ENCODE results near the gene LIX1. TPM values are rescaled to one million over a fixed set of nuclear protein-coding genes. Genes with fewer than 3 reads are reported as not detected.
A peak's percentile ranks its signal among the peaks of the same experiment; 100 is the strongest.
"Not testable (repeated sequence)": the region's sequence is repeated elsewhere in the genome, so short reads cannot be mapped to it uniquely, and the experiment has no call there.

Gene LIX1
- total RNA-seq, 1 experiment from 2014 or later: not detected

- DNase-seq (ENCODE audit: low spot score): no peak
Observed at GRCh38 chr5:97141539-97141938, 872 bp downstream of the LIX1 start.

- DNase-seq (ENCODE audit: low spot score): no peak
Observed at GRCh38 chr5:97141031-97141430, 1.4 kb downstream of the LIX1 start.

- DNase-seq (ENCODE audit: low spot score): not testable (repeated sequence)
Observed at GRCh38 chr5:97140250-97140649, 2.2 kb downstream of the LIX1 start.

- no peak for DNase-seq (ENCODE audit: low spot score)
Observed at GRCh38 chr5:97136475-97136874, 5.9 kb downstream of the LIX1 start.

GRCh38 chr5:97135868-97136267, 6.5 kb downstream of the LIX1 start:
- no peak for DNase-seq (ENCODE audit: low spot score)

DNA sequence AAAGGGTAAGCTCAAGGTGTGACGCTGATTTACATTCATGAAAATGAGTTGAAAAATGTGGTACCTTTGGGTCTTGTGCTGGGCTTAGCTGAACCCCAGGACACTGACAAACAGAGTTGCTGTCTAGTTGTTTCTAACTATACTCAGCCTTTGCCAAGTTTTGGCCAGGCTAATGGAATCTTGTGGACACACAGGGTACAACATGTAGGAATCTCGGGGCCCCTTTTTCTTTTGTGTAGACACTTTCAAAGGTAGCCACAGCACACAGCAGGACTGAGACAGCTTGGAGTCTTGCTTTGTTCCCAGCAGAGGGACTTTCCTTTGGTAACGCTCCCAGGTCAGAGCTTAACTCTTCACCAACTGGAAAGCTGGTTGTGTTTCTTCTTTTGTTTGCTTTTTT, 7.8 kb downstream of the LIX1 start:
- DNase-seq (ENCODE audit: low spot score): no peak

GRCh38 chr5:97133101-97133500, 9.3 kb downstream of the LIX1 start:
- DNase-seq (ENCODE audit: low spot score): no peak

- no peak for DNase-seq (ENCODE audit: low spot score)
Observed at GRCh38 chr5:97131921-97132320, 10.5 kb downstream of the LIX1 start.

GRCh38 chr5:97131139-97131710, 11.2 kb downstream of the LIX1 start:
- peak; percentile 47 for DNase-seq (ENCODE audit: low spot score)

- DNase-seq (ENCODE audit: low spot score): no peak
Observed at GRCh38 chr5:97127727-97128126, 14.7 kb downstream of the LIX1 start.

- DNase-seq (ENCODE audit: low spot score): no peak
Observed at GRCh38 chr5:97125125-97125683, 17.2 kb downstream of the LIX1 start.

GRCh38 chr5:97124335-97124734, 18.1 kb downstream of the LIX1 start:
- DNase-seq (ENCODE audit: low spot score): no peak

GRCh38 chr5:97121848-97122247, 20.6 kb downstream of the LIX1 start:
- no peak for DNase-seq (ENCODE audit: low spot score)

- DNase-seq (ENCODE audit: low spot score): no peak
Observed at GRCh38 chr5:97120195-97120594, 22.2 kb downstream of the LIX1 start.

DNA sequence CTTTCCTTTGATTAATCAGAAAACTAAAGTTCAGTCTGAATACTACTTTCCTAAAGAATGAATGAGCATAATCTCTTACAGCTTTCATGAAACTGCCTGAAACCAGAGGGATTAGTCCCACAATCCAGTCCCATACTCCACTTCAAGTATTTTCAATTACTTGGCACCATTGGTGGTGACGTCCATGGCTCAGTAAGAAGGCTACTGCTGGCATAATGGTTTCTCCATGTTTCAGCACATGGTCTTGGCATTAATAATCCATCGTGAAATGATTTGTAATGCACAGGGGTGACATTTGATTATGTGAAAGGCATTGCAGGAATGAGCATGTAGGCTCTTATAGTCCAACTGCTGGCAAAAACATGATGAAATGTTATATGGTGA, 23.4 kb downstream of the LIX1 start:
- DNase-seq (ENCODE audit: low spot score): no peak

- no peak for DNase-seq (ENCODE audit: low spot score)
Observed at GRCh38 chr5:97118261-97119006, 24.0 kb downstream of the LIX1 start.

GRCh38 chr5:97115932-97116331, 26.5 kb downstream of the LIX1 start:
- DNase-seq (ENCODE audit: low spot score): no peak

GRCh38 chr5:97112230-97112629, 30.2 kb downstream of the LIX1 start:
- DNase-seq (ENCODE audit: low spot score): no peak

DNA sequence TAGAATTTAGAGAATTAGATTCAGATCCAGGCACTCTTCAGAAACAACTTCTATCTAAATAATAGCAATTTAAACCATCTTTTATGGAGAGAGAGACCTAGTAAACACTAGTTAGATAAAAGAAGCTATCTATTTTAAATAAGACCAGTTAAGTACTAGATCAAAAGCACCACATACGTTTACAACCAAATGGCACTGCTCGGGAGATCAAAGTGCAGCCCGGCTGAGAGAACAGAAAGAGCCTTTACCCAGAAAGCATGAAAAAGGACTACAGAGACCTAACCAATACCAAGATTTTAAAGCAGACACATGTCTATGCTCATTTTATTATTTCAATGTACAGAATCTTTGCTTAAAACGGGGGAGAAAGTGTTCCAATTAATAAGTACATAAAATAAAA, 30.8 kb downstream of the LIX1 start:
- DNase-seq (ENCODE audit: low spot score): no peak

DNA sequence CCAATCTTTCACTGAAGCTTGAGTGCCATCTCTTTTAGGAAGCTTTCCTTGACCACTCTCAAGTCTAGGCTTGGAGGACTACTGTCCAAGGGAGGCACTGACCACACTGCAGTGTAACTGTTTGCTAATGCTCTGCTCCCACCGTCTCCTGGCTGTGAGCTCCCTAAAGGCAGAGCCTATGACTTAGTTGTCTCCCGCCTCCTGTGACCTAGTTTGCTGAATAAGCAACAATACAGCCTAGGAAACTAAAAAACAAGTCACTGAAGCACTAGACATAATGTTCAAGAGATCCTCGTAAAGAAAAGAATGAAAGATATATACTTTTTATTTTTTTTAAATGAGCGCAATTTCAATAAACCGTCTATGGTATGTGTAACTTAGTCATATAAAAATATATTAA, 31.4 kb downstream of the LIX1 start:
- no peak for DNase-seq (ENCODE audit: low spot score)

GRCh38 chr5:97107318-97107717, 35.1 kb downstream of the LIX1 start:
- no peak for DNase-seq (ENCODE audit: low spot score)

GRCh38 chr5:97106216-97106581, 36.2 kb downstream of the LIX1 start:
- DNase-seq (ENCODE audit: low spot score): no peak

- no peak for DNase-seq (ENCODE audit: low spot score)
Observed at GRCh38 chr5:97105501-97106215, 36.8 kb downstream of the LIX1 start.
